A673 (cell line): ENCODE measurements around the gene IQGAP2. TPM values are rescaled to one million over a fixed set of nuclear protein-coding genes. Genes with fewer than 3 reads are reported as not detected.
A peak's percentile ranks its signal among the peaks of the same experiment; 100 is the strongest.

Experiments
- BruUV-seq: library from RNA; stranded (reverse); fragments of 400-500 nt; replicated peaks from 2 replicates; lab custom pipeline; 2021; lab: Mats Ljungman, UMichigan
- CTCF ChIA-PET: fragments of 300-600 bp; sonication (Branson Sonifier 250); formaldehyde crosslinking; loops from one replicate; lab custom pipeline; 2022; ENCODE audit warnings: antibody characterized with exemption; lab: Charles Lee
- POLR2A ChIA-PET: fragments of 300-600 bp; sonication (Branson Sonifier 250); formaldehyde crosslinking; loops from one replicate; lab custom pipeline; 2022; ENCODE audit warnings: antibody characterized with exemption; ENCODE audit not compliant: low non-redundant PET; lab: Charles Lee
- DNase-seq: peaks from one replicate; pipeline ENCODE4 v3.0.0-alpha.2; 2015; ENCODE audit warnings: low spot score
- H3K27ac ChIP-seq: fragments of 200-600 bp; sonication (generic); 2 replicates; pipeline ENCODE4 v1.5.1; 2016; ENCODE audit warnings: mixed run types, low read depth, mild to moderate bottlenecking, mixed read lengths, antibody characterized with exemption, low read length; ENCODE audit not compliant: poor library complexity, severe bottlenecking
- H3K27me3 ChIP-seq: fragments of 200-600 bp; sonication (generic); replicated peaks from 2 replicates; pipeline ENCODE4 v1.6.1; 2017; ENCODE audit warnings: mixed run types, low read depth, mild to moderate bottlenecking, mixed read lengths, antibody characterized with exemption, low read length; ENCODE audit not compliant: insufficient read depth, poor library complexity
- H3K36me3 ChIP-seq: fragments of 200-600 bp; sonication (generic); 2 replicates; pipeline ENCODE4 v1.6.1; 2016; ENCODE audit warnings: mixed run types, mild to moderate bottlenecking, mixed read lengths, antibody characterized with exemption, low read length; ENCODE audit not compliant: insufficient read depth, poor library complexity, severe bottlenecking
- H3K4me1 ChIP-seq: fragments of 200-600 bp; sonication (generic); 2 replicates; pipeline ENCODE4 v1.6.1; 2017; ENCODE audit warnings: mixed run types, mild to moderate bottlenecking, mixed read lengths, antibody characterized with exemption, low read length; ENCODE audit not compliant: insufficient read depth, poor library complexity, severe bottlenecking
- H3K4me3 ChIP-seq: fragments of 200-600 bp; sonication (generic); 2 replicates; pipeline ENCODE4 v1.5.1; 2016; ENCODE audit warnings: low read depth, mixed run types, mild to moderate bottlenecking, mixed read lengths, low read length; ENCODE audit not compliant: poor library complexity, severe bottlenecking
- H3K9me3 ChIP-seq: fragments of 200-600 bp; sonication (generic); 2 replicates; pipeline ENCODE4 v1.6.1; 2016; ENCODE audit warnings: mixed run types, low read depth, mild to moderate bottlenecking, mixed read lengths, antibody characterized with exemption, low read length; ENCODE audit not compliant: poor library complexity, severe bottlenecking
- CTCF ChIP-seq: fragments of 300-800, 200-600 bp; sonication (generic); conservative IDR thresholded peaks from 2 replicates; pipeline ENCODE4 v1.5.1; 2017; ENCODE audit warnings: low read depth, mild to moderate bottlenecking, antibody characterized with exemption, low read length, moderate library complexity, mixed read lengths
- EZH2 ChIP-seq: fragments of 200-600 bp; sonication (generic); IDR thresholded peaks from 2 replicates; pipeline ENCODE4 v1.6.1; 2017; ENCODE audit warnings: borderline replicate concordance, low read depth, mild to moderate bottlenecking, mixed read lengths, antibody characterized with exemption, low read length; ENCODE audit not compliant: poor library complexity, severe bottlenecking
- intact Hi-C: fragments of 100-400 bp; cut with micrococcal nuclease; formaldehyde crosslinking; loops from one replicate; pipeline ENCODE4 v1.10.0; 2022; ENCODE audit not compliant: unreplicated experiment
- total RNA-seq: library from RNA; stranded (reverse); gene quantifications from 2 replicates; pipeline ENCODE4 v1.2.3, GENCODE V29; 2021

IQGAP2 gene
- total RNA-seq, 1 experiment from 2014 or later = 26.8 TPM

- ChIA-PET POLR2A (no interaction called here), CTCF (no interaction called here)
- Histone ChIP-seq H3K4me1 (no peaks in the 10 kb centered on the region), H3K9me3 (peaks cover 13% of the 10 kb centered on the region), H3K4me3 (no peak overlapping the region), H3K27me3 (no peaks in the 10 kb centered on the region), H3K27ac (no peak overlapping the region), H3K36me3 (no peaks in the 10 kb centered on the region)
- DNase-seq = no peak
- TF ChIP-seq EZH2 = no peak
- no peak for TF ChIP-seq CTCF
- BruUV-seq = no TSS peak
- intact Hi-C loops = no loop called here
Observed at GRCh38 chr5:76439929-76440328, 36.8 kb downstream of the IQGAP2 start.

- Histone ChIP-seq H3K4me3 (no peak overlapping the region), H3K36me3 (no peaks in the 10 kb centered on the region), H3K27me3 (no peaks in the 10 kb centered on the region), H3K27ac (no peak overlapping the region), H3K4me1 (no peaks in the 10 kb centered on the region), H3K9me3 (peaks cover 7% of the 10 kb centered on the region)
- ChIA-PET CTCF (no interaction called here), POLR2A (no interaction called here)
- no TSS peak for BruUV-seq
- peak; percentile 33 for DNase-seq
- TF ChIP-seq CTCF = no peak
- TF ChIP-seq EZH2 = no peak
- intact Hi-C loops = no loop called here
Observed at GRCh38 chr5:76441101-76441500, 38.0 kb downstream of the IQGAP2 start.

DNA sequence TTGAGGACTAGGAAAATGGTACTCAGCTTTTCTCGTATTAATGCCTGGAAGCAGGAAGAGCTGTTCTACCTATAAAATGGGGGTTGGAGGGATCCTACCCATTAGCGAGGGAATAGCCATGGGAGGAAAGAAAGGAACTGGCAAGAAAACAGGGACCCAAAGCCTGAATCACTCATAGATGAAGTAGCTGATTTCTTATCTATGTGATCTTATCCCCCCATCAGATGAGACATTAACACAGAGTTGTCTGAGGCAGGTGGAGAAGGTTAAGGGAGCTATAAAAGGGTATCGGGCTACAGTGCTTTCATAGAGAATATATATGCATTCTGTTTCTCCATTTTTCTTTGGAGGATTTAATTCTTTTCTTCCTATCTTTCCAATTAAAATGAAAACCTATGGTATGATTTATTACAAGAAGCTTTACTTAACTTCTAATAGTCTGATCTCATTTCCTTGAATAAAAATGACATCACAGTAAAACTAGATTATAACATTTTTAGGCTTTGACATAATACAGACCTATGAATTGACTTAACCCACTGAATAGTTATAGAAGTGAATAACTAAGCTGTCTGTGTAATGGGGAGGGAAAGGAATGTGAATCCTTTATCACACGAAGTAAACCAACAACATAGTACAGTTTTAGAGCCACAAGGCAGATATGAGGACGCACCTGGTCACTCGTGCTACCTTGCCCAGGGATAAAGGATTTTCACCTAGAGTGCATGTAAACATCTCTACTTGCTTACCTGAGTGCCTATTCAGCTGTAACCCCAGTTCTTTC, 39.0 kb downstream of the IQGAP2 start:
- Histone ChIP-seq H3K27ac (no peak overlapping the region), H3K4me3 (no peak overlapping the region), H3K27me3 (no peaks in the 10 kb centered on the region), H3K9me3 (peaks cover 6% of the 10 kb centered on the region), H3K4me1 (no peaks in the 10 kb centered on the region), H3K36me3 (no peaks in the 10 kb centered on the region)
- no TSS peak for BruUV-seq
- POLR2A ChIA-PET = no interaction called here
- intact Hi-C loops = no loop called here
- DNase-seq = no peak
- CTCF ChIA-PET = no interaction called here
- TF ChIP-seq EZH2 (no peak), CTCF (no peak)
